ENCODE measurements around the gene PTGDS. TPM values are rescaled to one million over a fixed set of nuclear protein-coding genes. Genes with fewer than 3 reads are reported as not detected.

Gene PTGDS
- total RNA-seq, 1 experiment from 2014 or later = not detected

DNA sequence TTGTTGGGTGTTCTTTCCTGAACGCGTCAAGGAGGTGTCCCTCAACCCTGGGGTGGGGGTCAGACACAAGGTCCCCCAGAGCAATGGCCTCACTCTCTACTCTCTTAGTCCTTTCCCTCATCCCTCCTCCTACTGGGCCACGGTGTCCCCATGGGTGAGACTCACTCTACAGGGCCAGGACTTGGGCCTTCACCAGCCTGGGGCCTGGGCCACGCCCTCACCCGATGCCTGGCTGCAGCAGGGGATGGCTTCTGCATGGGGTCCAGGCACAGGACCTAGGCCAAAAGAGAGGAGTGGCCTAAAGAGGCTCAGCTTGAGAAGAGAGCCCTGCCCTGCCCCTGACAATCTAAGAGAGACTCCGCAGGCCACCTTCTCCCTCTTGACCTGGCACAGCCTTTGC is 19.4 kb upstream of the PTGDS start:
- Histone ChIP-seq H3K36me3 (no peaks in the 10 kb centered on the region), H3K4me1 (replicated peaks) (no peaks in the 10 kb centered on the region), H3K4me3 (no peak overlapping the region), H3K27me3 (replicated peaks) (no peaks in the 10 kb centered on the region), H3K9me3 (replicated peaks) (no peaks in the 10 kb centered on the region), H3K27ac (no peak overlapping the region)
- DNase-seq (ENCODE audit: low read depth in 1 of 2, low spot score in 2 of 2) = no peak

DNA sequence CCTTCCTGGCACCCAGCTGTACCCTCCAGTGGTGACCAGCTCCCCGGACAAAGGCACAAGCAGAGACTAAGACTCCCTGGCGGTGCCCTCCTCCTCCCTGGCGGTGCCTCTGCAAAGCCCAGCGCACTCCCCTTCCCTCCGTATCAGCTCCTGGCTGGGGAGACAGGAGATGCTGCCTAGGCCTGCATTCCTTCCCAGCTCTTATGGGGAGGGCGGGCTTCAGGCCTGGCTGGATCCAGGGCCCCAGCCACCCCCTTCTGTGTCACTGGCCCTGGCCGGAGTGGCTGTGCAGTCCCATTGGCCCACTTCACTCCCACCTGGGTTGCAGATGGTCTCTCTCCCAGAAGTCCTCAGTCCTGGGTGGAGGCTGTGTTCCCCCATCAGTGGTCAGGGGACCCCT is 18.8 kb upstream of the PTGDS start:
- H3K27me3 ChIP-seq (replicated peaks) = no peaks in the 10 kb centered on the region
- no peaks in the 10 kb centered on the region for H3K36me3 ChIP-seq
- no peaks in the 10 kb centered on the region for H3K9me3 ChIP-seq (replicated peaks)
- H3K4me1 ChIP-seq (replicated peaks) = no peaks in the 10 kb centered on the region
- no peak overlapping the region for H3K27ac ChIP-seq
- DNase-seq (ENCODE audit: low read depth in 1 of 2, low spot score in 2 of 2) = no peak
- H3K4me3 ChIP-seq = no peak overlapping the region

DNA sequence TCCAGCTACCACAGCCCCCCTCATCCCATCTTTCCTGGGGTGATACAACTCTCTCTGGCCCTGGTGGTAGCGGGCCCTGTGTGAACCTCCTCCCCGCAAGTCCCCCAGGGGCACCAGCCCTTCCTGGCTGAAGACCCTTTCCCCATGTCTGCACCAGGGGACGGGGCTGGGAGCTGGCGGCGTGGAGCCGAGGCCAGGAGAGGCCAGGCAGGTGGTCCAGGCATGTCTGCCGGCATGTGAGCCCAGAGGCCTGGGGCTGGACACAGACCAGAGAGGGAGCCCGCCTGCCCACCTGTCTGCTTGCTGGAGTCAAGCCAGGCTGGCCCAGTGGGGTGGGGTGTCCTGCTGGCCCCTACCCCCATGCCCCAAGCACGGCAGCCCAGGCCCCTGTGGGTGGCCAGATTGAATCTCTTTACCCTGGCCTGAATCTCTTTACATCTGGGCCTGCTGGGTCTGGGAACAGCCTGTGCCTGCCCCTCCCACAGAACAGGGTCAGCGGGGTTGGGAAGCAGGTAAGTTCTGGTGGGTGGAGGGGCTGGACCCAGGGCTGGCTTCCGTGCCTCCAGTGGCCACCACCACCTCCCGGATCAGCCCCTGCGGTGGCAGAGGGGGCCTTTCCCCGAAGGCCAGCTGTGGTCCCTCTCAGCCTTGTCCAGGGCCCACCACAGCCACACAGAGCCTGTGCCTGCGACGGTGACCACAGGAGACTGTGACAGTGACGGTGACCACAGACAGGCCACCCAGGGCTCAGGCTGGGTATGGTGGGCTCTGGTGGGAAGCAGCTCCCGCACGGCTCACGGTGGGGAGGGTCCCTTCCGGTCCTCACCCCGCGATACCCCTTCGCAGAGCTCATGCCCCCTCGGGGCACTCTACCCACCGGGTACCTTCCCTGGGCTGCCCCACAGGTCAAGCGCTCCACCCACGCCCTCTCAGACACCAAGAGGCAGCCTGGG is 18.1 kb upstream of the PTGDS start:
- Histone ChIP-seq H3K27ac (no peak overlapping the region), H3K36me3 (no peaks in the 10 kb centered on the region), H3K4me3 (no peak overlapping the region), H3K9me3 (replicated peaks) (no peaks in the 10 kb centered on the region), H3K4me1 (replicated peaks) (no peaks in the 10 kb centered on the region), H3K27me3 (replicated peaks) (no peaks in the 10 kb centered on the region)
- DNase-seq (ENCODE audit: low read depth in 1 of 2, low spot score in 2 of 2) = no peak

DNA sequence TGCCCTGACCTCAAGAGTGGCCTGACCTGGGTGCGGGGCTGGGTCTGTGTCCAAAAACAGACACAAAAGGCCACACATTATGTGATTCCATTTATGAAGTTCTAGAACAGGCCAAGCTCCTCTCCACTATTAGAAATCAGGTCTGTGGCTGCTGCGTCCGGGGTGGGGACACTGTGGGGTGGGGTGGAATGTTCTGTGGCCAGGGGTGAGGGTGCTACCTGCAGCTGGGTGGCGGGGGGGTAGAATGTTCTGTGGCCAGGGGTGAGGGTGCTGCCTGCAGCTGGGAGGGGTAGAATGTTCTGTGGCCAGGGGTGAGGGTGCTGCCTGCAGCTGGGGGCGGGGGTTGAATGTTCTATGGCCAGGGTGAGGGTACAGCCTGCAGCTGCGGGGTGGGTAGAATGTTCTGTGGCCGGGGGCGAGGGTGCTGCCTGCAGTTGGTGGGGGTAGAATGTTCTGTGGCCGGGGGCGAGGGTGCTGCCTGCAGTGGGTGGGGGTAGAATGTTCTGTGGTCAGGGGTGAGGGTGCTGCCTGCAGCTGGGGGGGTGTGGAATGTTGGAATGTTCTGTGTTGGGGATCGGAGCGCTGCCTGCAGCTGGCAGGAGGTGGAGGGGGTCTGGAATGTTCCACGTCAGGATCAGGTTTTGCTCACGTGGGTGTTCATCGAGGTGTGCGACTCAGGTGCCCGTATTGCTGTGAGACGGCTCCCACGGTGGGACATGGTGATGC is 16.9 kb upstream of the PTGDS start:
- DNase-seq (ENCODE audit: low read depth in 1 of 2, low spot score in 2 of 2) = no peak
- Histone ChIP-seq H3K9me3 (replicated peaks) (no peaks in the 10 kb centered on the region), H3K27ac (no peak overlapping the region), H3K4me3 (no peak overlapping the region), H3K4me1 (replicated peaks) (no peaks in the 10 kb centered on the region), H3K36me3 (no peaks in the 10 kb centered on the region), H3K27me3 (replicated peaks) (no peaks in the 10 kb centered on the region)

DNA sequence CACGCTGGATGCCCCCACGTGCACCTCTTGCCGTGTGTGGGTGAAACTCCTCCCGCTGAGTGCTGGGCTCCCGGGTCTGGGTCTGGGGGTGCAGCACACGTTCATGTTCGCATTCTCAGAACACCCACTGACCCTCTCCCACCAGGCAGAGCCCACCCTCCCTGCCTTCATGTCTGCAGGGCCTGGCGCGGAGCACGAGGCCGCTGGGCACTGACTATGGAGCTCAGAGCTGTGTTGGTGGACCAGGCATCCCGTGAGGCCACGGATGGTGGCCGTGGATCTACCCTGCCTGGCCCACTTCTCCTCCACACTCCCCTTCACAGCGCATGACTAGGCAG is 16.4 kb upstream of the PTGDS start:
- Histone ChIP-seq H3K4me1 (replicated peaks) (no peaks in the 10 kb centered on the region), H3K4me3 (no peak overlapping the region), H3K9me3 (replicated peaks) (no peaks in the 10 kb centered on the region), H3K27ac (no peak overlapping the region), H3K36me3 (no peaks in the 10 kb centered on the region), H3K27me3 (replicated peaks) (peaks cover 3% of the 10 kb centered on the region; the same call in 1 of the 2 replicates)
- DNase-seq (ENCODE audit: low read depth in 1 of 2, low spot score in 2 of 2) = no peak

DNA sequence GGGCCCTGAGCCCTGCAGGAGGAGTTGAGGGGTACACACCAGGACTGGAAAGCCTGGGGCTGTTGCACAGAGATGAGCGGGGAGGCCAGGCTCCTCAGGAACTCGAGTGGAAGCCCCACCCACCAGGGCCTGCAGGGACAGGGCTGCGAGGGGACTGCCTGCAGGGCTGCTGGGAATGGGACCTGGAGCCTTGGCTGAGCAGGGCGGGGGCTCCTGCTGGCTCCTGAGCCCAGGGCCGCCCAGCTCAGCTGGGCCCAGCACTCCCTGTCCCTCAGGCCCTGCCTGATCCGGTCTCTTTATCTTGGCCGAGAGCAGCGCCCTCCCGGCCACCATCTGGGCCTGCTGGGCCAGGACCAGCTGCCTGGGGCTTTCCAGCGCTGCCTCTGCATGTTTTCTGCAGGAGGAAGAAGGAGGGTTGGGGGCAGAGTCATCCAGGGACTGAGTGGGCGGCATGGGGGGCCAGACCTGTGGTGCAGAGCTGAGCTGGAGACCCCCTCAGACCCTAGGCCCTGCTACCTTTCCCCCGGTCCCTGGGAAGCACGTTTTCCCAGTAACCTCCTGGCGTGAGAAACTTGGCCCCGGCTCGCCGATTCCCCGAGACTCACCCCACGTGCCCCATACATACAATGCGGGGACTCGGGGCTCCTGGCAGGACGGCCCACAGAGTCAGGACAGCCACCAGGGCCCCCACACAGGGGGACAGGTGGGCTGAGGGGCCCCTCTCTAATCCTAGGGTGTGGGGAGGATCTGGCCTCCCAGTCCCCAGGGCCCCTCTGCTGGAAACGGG is 15.8 kb upstream of the PTGDS start:
- Histone ChIP-seq H3K36me3 (no peaks in the 10 kb centered on the region), H3K9me3 (replicated peaks) (no peaks in the 10 kb centered on the region), H3K4me1 (replicated peaks) (no peaks in the 10 kb centered on the region), H3K4me3 (no peak overlapping the region), H3K27ac (no peak overlapping the region), H3K27me3 (replicated peaks) (peaks cover 8% of the 10 kb centered on the region)
- no peak for DNase-seq (ENCODE audit: low read depth in 1 of 2, low spot score in 2 of 2)

DNA sequence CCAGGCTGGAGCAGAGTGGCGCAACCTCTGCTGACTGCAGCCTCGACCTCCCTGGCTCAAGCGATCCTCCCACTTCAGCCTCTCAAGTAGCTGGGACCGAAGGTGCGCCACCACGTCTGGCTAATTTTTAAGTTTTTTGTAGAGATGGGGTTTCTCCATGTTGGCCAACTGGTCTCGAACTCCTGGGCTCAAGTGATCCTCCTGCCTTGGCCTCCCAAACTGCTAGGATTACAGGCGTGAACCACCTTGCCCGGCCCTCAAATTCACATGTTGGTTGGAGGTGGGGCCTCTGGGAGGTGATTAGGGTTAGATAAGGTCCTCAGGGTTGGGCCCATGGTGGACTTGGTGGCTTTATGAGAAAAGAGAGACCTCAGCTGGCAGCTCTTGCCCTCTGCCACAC is 15.1 kb upstream of the PTGDS start:
- H3K27ac ChIP-seq = no peak overlapping the region
- H3K4me1 ChIP-seq (replicated peaks) = no peaks in the 10 kb centered on the region
- peaks cover 8% of the 10 kb centered on the region for H3K27me3 ChIP-seq (replicated peaks)
- no peaks in the 10 kb centered on the region for H3K9me3 ChIP-seq (replicated peaks)
- no peak overlapping the region for H3K4me3 ChIP-seq
- H3K36me3 ChIP-seq = no peaks in the 10 kb centered on the region
- DNase-seq (ENCODE audit: low read depth in 1 of 2, low spot score in 2 of 2) = no peak

DNA sequence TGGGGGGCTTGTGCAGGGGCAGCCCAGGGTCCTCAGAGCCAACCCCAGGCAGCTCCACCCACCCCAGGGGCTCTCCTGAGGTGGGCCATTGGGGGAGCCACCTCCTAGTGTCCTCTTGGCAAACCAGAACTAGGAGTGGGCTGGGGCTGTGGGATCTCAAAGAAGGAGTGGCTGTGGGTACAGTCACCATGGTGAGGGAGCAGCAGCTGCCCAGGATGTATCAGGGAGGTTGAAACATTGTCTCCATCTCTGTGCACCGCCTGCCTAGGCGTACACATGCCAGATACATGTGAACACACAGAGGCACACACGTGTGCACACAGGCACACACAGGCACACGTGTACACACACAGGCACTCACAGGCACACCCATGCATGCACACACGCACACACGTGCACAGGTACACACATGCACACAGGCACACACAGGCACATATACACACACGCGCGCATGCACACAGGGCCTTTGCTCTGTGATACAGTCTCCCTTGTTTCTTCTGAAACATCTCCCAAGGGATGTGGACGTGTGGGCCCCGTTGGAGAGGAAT is 14.5 kb upstream of the PTGDS start:
- H3K9me3 ChIP-seq (replicated peaks) = no peaks in the 10 kb centered on the region
- no peak overlapping the region for H3K4me3 ChIP-seq
- H3K27ac ChIP-seq = no peak overlapping the region
- no peak for DNase-seq (ENCODE audit: low read depth in 1 of 2, low spot score in 2 of 2)
- H3K27me3 ChIP-seq (replicated peaks) = peaks cover 8% of the 10 kb centered on the region
- H3K36me3 ChIP-seq = no peaks in the 10 kb centered on the region
- H3K4me1 ChIP-seq (replicated peaks) = no peaks in the 10 kb centered on the region

DNA sequence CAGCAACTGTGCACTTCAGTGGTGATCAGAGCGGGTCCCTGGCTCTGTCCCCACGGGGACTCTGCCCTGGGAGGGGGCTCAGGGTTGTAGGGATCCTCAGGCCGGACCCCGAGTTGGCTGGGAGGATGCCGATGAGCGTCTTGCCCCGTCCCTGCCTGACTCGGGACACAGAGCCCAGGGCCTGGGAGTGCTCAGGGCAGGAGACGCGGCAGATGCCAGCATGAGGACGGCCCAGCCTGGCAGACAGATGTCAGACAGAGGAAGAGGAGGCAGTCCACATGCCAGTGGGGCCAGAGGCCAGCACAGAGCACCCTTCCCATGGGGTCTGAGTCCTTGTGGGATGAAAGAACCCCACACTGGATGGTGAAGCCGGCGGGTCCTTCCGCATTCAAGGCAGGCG is 14.0 kb upstream of the PTGDS start:
- DNase-seq (ENCODE audit: low read depth in 1 of 2, low spot score in 2 of 2) = no peak
- Histone ChIP-seq H3K36me3 (no peaks in the 10 kb centered on the region), H3K27ac (no peak overlapping the region), H3K27me3 (replicated peaks) (peaks cover 8% of the 10 kb centered on the region), H3K9me3 (replicated peaks) (no peaks in the 10 kb centered on the region), H3K4me3 (no peak overlapping the region), H3K4me1 (replicated peaks) (no peaks in the 10 kb centered on the region)

DNA sequence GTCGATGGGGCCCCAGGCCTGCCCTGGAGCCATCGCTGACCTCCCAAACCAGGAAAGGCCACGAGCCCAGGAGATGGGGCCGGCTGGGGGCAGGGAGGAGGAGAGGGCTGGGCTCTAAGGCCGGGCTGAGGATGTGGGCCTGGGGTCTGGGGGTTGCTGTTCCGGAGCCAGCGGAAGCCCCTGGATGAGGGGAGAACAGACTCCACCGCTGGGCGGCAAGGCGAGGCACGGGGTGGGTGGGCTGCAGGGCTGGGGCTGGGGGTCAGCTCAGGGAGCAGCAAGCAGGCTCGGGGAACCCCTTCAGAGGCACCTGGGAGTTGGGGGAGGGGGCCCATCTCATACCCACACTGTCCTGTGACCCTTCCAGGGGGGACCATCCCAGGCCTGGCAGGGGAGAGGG is 13.6 kb upstream of the PTGDS start:
- Histone ChIP-seq H3K27me3 (replicated peaks) (peaks cover 8% of the 10 kb centered on the region), H3K9me3 (replicated peaks) (no peaks in the 10 kb centered on the region), H3K36me3 (no peaks in the 10 kb centered on the region), H3K4me3 (no peak overlapping the region), H3K27ac (no peak overlapping the region), H3K4me1 (replicated peaks) (no peaks in the 10 kb centered on the region)
- DNase-seq (ENCODE audit: low read depth in 1 of 2, low spot score in 2 of 2) = no peak

DNA sequence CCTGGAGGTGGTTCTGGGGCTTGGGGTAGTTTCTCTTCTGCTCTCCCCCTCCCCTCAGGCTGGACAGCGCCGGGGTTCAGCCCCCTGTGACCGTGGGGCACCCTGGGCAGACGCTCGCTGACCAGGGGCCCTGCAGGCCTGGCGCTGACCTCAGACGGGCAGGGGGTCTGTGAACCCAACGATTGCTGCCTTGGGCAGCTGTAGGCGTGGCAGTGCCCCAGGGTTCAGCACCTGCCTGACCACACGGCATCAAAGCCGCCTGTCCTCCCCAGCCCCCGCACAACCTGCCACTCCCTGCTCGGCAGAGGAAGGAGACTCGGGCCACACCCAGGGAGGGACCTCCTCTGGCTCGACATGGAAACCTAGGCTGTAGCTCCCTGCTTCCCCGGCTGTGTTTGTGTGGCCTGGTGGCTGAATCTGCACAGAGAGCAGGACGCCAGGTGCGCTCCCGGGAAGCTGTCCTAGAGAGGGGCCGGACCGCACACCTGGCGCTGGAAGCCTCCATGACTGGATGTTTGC is 13.1 kb upstream of the PTGDS start:
- Histone ChIP-seq H3K4me3 (no peak overlapping the region), H3K9me3 (replicated peaks) (no peaks in the 10 kb centered on the region), H3K4me1 (replicated peaks) (no peaks in the 10 kb centered on the region), H3K27me3 (replicated peaks) (peaks cover 8% of the 10 kb centered on the region), H3K36me3 (no peaks in the 10 kb centered on the region), H3K27ac (no peak overlapping the region)
- DNase-seq (ENCODE audit: low read depth in 1 of 2, low spot score in 2 of 2) = no peak

DNA sequence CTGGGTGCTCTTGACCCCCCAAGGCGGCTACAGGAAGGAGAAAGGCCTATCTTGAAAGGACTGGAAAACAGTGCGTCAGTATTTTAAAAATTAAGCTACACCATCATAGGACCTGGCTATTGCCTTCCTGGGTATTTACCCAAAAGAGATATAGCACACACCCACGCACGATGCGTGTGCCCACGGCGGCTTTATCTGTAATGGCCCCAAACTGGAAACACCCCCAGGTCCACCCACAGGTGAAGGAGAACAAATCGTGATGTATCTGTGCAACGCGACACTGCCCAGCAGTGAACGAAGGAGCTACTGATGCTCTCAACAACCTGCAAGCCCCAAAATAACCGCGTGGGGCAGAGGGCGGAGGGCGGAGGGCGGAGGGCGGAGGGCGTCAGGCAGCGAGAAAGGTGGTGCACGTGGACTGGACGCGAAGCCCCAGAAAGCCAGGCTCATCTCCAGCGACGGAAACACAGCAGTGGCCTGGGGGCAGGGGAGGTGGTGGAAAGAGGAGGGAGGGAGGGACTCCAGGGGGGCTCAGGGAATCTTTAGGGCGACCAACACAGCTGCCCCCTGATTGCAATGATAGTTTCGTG is 12.4 kb upstream of the PTGDS start:
- Histone ChIP-seq H3K9me3 (replicated peaks) (no peaks in the 10 kb centered on the region), H3K4me3 (no peak overlapping the region), H3K4me1 (replicated peaks) (no peaks in the 10 kb centered on the region), H3K27me3 (replicated peaks) (peaks cover 8% of the 10 kb centered on the region), H3K36me3 (no peaks in the 10 kb centered on the region), H3K27ac (no peak overlapping the region)
- DNase-seq (ENCODE audit: low read depth in 1 of 2, low spot score in 2 of 2) = no peak

DNA sequence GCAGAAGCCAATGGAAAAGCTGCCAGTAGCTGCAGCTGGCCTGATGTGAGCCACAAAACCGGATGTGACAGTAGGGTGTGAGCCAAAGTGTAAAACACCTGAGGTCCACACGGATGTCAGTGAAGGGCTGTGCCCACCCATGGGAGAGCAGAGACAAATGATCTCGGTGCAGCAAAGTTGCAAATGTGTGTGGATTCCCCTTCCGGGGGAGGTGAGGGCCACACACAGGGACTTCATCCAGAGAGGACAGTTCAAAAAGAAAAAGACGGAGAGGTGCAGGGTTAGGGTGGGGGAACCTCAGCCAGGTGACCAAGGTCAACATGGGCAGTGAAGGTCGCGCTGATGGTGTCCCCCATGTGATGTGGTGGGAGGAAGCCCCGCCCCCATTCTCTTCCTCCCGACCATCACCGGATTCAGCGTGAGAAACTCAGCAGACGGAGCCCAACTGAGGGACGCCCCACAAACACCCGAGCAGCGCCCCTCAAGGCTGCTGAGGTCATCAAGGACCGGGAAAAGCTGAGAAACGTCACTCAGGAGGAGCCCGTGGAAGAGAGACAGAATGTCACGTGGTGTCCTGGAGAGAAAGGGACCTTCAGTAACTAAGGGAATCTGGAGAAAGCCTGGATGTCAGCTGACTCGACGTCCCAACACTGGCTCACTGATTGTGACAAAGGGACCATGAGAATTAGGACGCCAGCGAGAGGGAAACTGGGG is 11.4 kb upstream of the PTGDS start:
- Histone ChIP-seq H3K9me3 (replicated peaks) (no peaks in the 10 kb centered on the region), H3K27ac (no peak overlapping the region), H3K4me1 (replicated peaks) (no peaks in the 10 kb centered on the region), H3K36me3 (no peaks in the 10 kb centered on the region), H3K4me3 (no peak overlapping the region), H3K27me3 (replicated peaks) (peaks cover 8% of the 10 kb centered on the region)
- no peak for DNase-seq (ENCODE audit: low read depth in 1 of 2, low spot score in 2 of 2)

Data from SJSA1 (cell line).